RPMI8226 (cell line): ENCODE measurements around the gene MTF1.
A peak's percentile ranks its signal among the peaks of the same experiment; 100 is the strongest.

Experiments
- DNase-seq: peaks from one replicate; pipeline ENCODE4 v3.0.0-alpha.2; 2015

MTF1 gene

GRCh38 chr1:37825506-37825905, 33.9 kb downstream of the MTF1 start:
- no peak for DNase-seq

- no peak for DNase-seq
Measured at GRCh38 chr1:37824001-37824400, 35.4 kb downstream of the MTF1 start.

GRCh38 chr1:37822906-37823815, 36.2 kb downstream of the MTF1 start:
- no peak for DNase-seq

- DNase-seq = no peak
Measured at GRCh38 chr1:37821481-37821880, 37.9 kb downstream of the MTF1 start.

- DNase-seq = no peak
Measured at GRCh38 chr1:37817481-37817880, 41.9 kb downstream of the MTF1 start.

- DNase-seq = no peak
Measured at GRCh38 chr1:37814252-37814651, 45.1 kb downstream of the MTF1 start.

- DNase-seq = no peak
Measured at GRCh38 chr1:37813529-37814145, 45.8 kb downstream of the MTF1 start.

GRCh38 chr1:37811027-37811655, 48.3 kb downstream of the MTF1 start:
- peak; percentile 88 for DNase-seq

- no peak for DNase-seq
Measured at GRCh38 chr1:37809942-37810341, 49.5 kb downstream of the MTF1 start.

- peak; percentile 84 for DNase-seq
Measured at GRCh38 chr1:37808369-37809319, 50.7 kb downstream of the MTF1 start.

- peak; percentile 98 for DNase-seq
Measured at GRCh38 chr1:37807555-37808368, 51.6 kb downstream of the MTF1 start, which contains the start of the genes C1orf122 and YRDC. Gene C1orf122 (plus strand): TSS chr1:37807790. CDS start chr1:37808405, 615 bp downstream. Gene YRDC (minus strand): TSS chr1:37808208. CDS start chr1:37808180, 28 bp downstream.

GRCh38 chr1:37807220-37807554, 52.2 kb downstream of the MTF1 start:
- DNase-seq = no peak

GRCh38 chr1:37802439-37802838, 57.0 kb downstream of the MTF1 start:
- DNase-seq = no peak

GRCh38 chr1:37797750-37798345, 61.5 kb downstream of the MTF1 start:
- no peak for DNase-seq

GRCh38 chr1:37795340-37796125, 63.9 kb downstream of the MTF1 start:
- peak; percentile 90 for DNase-seq

GRCh38 chr1:37794372-37795339, 64.7 kb downstream of the MTF1 start:
- peak; percentile 14 for DNase-seq

GRCh38 chr1:37793773-37794371, 65.5 kb downstream of the MTF1 start, which contains the start of gene MANEAL:
Gene MANEAL (plus strand): TSS chr1:37793847. CDS start chr1:37794183, 336 bp downstream.
- DNase-seq = peak; percentile 80

GRCh38 chr1:37792943-37793686, 66.3 kb downstream of the MTF1 start:
- no peak for DNase-seq
